RWPE2 (cell line): Measurements from ENCODE around the gene SLC45A1.

Experiments used
- ATAC-seq: fragments of 200-7000 bp; cut with Tn5 transposase; 3 replicates; pipeline ENCODE4 v1.9.1; 2021; ENCODE audit warnings: low read depth
- DNase-seq: peaks from one replicate; pipeline ENCODE4 v3.0.0-alpha.2; 2020; ENCODE audit warnings: low spot score
- H3K27ac ChIP-seq: fragments of 450-650 bp; 2 replicates; pipeline ENCODE4 v1.5.1; 2017; ENCODE audit warnings: mild to moderate bottlenecking; ENCODE audit not compliant: poor library complexity, severe bottlenecking
- H3K27me3 ChIP-seq: fragments of 250-450 bp; sonication (Bioruptor Pico); 2 replicates; pipeline ENCODE4 v1.5.1; 2021; ENCODE audit warnings: mild to moderate bottlenecking, moderate library complexity; ENCODE audit not compliant: insufficient read depth, poor library complexity, severe bottlenecking
- H3K36me3 ChIP-seq: fragments of 250-450 bp; sonication (Bioruptor Pico); 2 replicates; pipeline ENCODE4 v1.5.1; 2020; ENCODE audit warnings: low read depth, mild to moderate bottlenecking, moderate library complexity
- H3K4me1 ChIP-seq: fragments of 250-450 bp; sonication (Bioruptor Pico); 2 replicates; pipeline ENCODE4 v1.5.1; 2021; ENCODE audit warnings: mild to moderate bottlenecking, moderate library complexity; ENCODE audit not compliant: insufficient read depth, poor library complexity, severe bottlenecking
- H3K4me3 ChIP-seq: fragments of 250-450 bp; sonication (Bioruptor Pico); 2 replicates; pipeline ENCODE4 v1.5.1; 2021; ENCODE audit warnings: mild to moderate bottlenecking, moderate library complexity; ENCODE audit not compliant: severe bottlenecking
- H3K9me3 ChIP-seq: fragments of 250-450 bp; sonication (Bioruptor Pico); 2 replicates; pipeline ENCODE4 v1.5.1; 2021; ENCODE audit warnings: mild to moderate bottlenecking, moderate library complexity; ENCODE audit not compliant: severe bottlenecking
- CTCF ChIP-seq: fragments of 450-650 bp; IDR thresholded peaks from one replicate; pipeline ENCODE4 v1.5.1; 2017; ENCODE audit warnings: mild to moderate bottlenecking, moderate library complexity; ENCODE audit not compliant: poor library complexity, severe bottlenecking

SLC45A1 gene

DNA sequence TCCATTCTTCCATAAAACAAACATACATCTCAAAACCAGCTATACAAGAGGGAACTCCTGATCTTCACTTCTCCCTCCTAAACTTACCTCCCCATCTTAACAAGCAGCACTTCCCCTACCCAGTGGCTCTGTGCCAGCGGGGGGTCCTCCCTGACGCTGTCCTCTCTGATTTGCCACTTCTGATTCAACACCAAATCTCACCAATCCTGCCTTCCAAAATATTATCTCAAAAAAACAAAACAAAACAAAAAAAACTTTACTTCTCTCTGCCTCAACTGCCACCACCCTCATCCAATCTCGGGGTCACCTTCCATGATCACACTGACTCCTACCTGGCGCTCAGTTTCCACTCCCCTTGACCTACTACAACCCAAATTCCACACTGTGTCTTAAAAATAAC lies 72.8 kb downstream of the SLC45A1 start:
- DNase-seq: no peak
- H3K27ac ChIP-seq: no peak overlapping the region
- peaks cover 15% of the 10 kb centered on the region for H3K4me1 ChIP-seq
- no peaks in the 10 kb centered on the region for H3K9me3 ChIP-seq
- no peaks in the 10 kb centered on the region for H3K27me3 ChIP-seq
- H3K36me3 ChIP-seq: no peaks in the 10 kb centered on the region
- TF ChIP-seq CTCF: no peak
- no peak for ATAC-seq
- H3K4me3 ChIP-seq: no peak overlapping the region

GRCh38 chr1:8392522-8392921 lies 74.6 kb downstream of the SLC45A1 start:
- Histone ChIP-seq H3K36me3 (no peaks in the 10 kb centered on the region), H3K27ac (no peak overlapping the region), H3K4me1 (peaks cover 28% of the 10 kb centered on the region), H3K9me3 (no peaks in the 10 kb centered on the region), H3K27me3 (no peaks in the 10 kb centered on the region), H3K4me3 (no peak overlapping the region)
- ATAC-seq: no peak
- DNase-seq: no peak
- no peak for TF ChIP-seq CTCF
